Anterior cingulate cortex (tissue), 58 donors: ENCODE data around the gene ZBTB22.
"Not testable (repeated sequence)": the region's sequence is repeated elsewhere in the genome, so short reads cannot be mapped to it uniquely, and the experiment has no call there.

Experiments used
- DNase-seq, 58 donors: peaks; one replicate each; lab custom pipeline; 2025; lab: John Stamatoyannopoulos, UW

ZBTB22 gene

GRCh38 chr6:33286946-33287914, 30.3 kb downstream of the ZBTB22 start:
- DNase-seq = no peak

- not testable (repeated sequence) for DNase-seq
Observed at GRCh38 chr6:33285214-33285613, 32.3 kb downstream of the ZBTB22 start.

- DNase-seq = no peak
Observed at GRCh38 chr6:33280539-33280938, 37.0 kb downstream of the ZBTB22 start.

- no peak for DNase-seq
Observed at GRCh38 chr6:33279971-33280511, 37.5 kb downstream of the ZBTB22 start.

- DNase-seq = no peak
Observed at GRCh38 chr6:33279257-33279695, 38.3 kb downstream of the ZBTB22 start.

GRCh38 chr6:33278810-33279209, 38.7 kb downstream of the ZBTB22 start:
- no peak for DNase-seq

- DNase-seq = no peak
Observed at GRCh38 chr6:33278392-33278741, 39.2 kb downstream of the ZBTB22 start.

GRCh38 chr6:33277663-33278391, 39.7 kb downstream of the ZBTB22 start:
- DNase-seq = peak in 1 of 58 donors; percentile 24

- peak in 51 of 58 donors; percentile 21 to 77 (median 53) for DNase-seq
Observed at GRCh38 chr6:33276864-33277662, 40.5 kb downstream of the ZBTB22 start, which contains the start of gene B3GALT4. Gene B3GALT4 (plus strand): TSS chr6:33277123. CDS start chr6:33277420, 297 bp downstream.

- DNase-seq = no peak
Observed at GRCh38 chr6:33276581-33276863, 41.0 kb downstream of the ZBTB22 start.

GRCh38 chr6:33275795-33276580, 41.6 kb downstream of the ZBTB22 start:
- not testable (repeated sequence) for DNase-seq

- DNase-seq = no peak
Observed at GRCh38 chr6:33273924-33274902, 43.3 kb downstream of the ZBTB22 start.

- DNase-seq = no peak
Observed at GRCh38 chr6:33273129-33273923, 44.2 kb downstream of the ZBTB22 start.

GRCh38 chr6:33272275-33273128, 45.0 kb downstream of the ZBTB22 start:
- no peak for DNase-seq

- peak; percentile 58 to 98 (median 92) for DNase-seq
Observed at GRCh38 chr6:33271468-33272274, 45.9 kb downstream of the ZBTB22 start, which contains the start of the genes RPS18 and VPS52. Gene RPS18 (plus strand): TSS chr6:33272075. CDS start chr6:33272120, 45 bp downstream. Gene VPS52 (minus strand): TSS chr6:33271876. CDS start chr6:33271675, 201 bp downstream.

- DNase-seq = no peak
Observed at GRCh38 chr6:33271117-33271467, 46.5 kb downstream of the ZBTB22 start.
